Stimulated activated CD8-positive, alpha-beta memory T cell treated with anti-CD3 and anti-CD28 coated beads, Interleukin-4, amount 100 ng/mL, for 1 hour (primary cell): Measurements from ENCODE around the gene IKBKE.

Experiments
- DNase-seq, 2 donors: peaks; one replicate each; pipeline ENCODE4 v3.0.0-alpha.2; 2020; ENCODE audit warnings: low read depth in 2 of 2, low spot score in 1 of 2

Gene IKBKE

GRCh38 chr1:206495011-206495461 is 24.8 kb downstream of the IKBKE start:
- DNase-seq: no peak

GRCh38 chr1:206495493-206496046 is 25.3 kb downstream of the IKBKE start:
- no peak for DNase-seq

- DNase-seq: no peak
Observed at GRCh38 chr1:206496131-206496793, 26.0 kb downstream of the IKBKE start.

GRCh38 chr1:206497363-206497762 is 27.1 kb downstream of the IKBKE start:
- no peak for DNase-seq

DNA sequence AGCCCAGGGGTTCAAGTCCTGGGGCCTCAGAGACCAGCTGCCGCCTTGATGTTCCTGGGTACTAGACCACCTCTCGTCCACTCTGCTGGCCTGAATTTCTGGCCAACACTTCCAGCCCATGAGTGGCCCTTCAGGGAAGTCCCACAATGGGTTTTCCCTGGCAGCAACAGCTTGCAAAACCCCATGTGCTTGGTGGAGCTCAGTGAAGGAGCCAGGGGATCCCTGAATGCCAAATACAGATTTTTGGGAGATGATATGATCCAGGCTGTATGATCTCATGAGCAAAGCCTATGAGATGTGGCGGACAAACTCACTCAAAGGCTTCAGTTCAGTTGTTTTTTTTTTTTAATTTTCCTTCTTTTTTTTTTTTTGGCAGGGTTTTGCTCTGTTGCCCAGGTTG is 27.5 kb downstream of the IKBKE start:
- no peak for DNase-seq

GRCh38 chr1:206498685-206499084 is 28.4 kb downstream of the IKBKE start:
- DNase-seq: no peak

DNA sequence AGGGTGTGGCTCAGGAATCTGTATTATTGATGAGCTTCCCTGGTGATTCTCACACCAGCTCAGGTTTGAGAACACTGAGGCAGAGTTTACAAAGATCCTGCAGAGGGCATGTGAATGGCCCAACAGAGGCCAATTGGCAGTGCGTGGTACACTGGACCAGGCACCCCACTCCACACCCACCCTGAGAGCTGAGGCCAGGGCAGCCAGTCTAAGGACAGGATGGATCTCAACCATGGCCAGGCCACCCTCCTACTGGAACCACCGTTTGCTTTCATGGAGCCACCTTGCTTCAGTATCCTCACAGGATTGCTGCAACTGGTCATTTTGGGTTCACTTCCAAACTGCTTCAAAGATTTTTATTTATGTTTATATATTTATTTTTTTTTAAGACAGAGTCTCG is 29.8 kb downstream of the IKBKE start:
- no peak for DNase-seq

GRCh38 chr1:206501881-206502280 is 31.6 kb downstream of the IKBKE start:
- no peak for DNase-seq

- DNase-seq: no peak
Observed at GRCh38 chr1:206502403-206502802, 32.1 kb downstream of the IKBKE start.

- DNase-seq: no peak
Observed at GRCh38 chr1:206502812-206503211, 32.5 kb downstream of the IKBKE start.

GRCh38 chr1:206503591-206504362 is 33.5 kb downstream of the IKBKE start:
- no peak for DNase-seq

GRCh38 chr1:206504363-206504713 is 34.1 kb downstream of the IKBKE start:
- DNase-seq: no peak

- no peak for DNase-seq
Observed at GRCh38 chr1:206505702-206506355, 35.6 kb downstream of the IKBKE start.

GRCh38 chr1:206506405-206507283 is 36.4 kb downstream of the IKBKE start:
- no peak for DNase-seq

- peak; percentile 44 to 66 for DNase-seq
Observed at GRCh38 chr1:206507284-206508129, 37.2 kb downstream of the IKBKE start, which contains the start of gene RASSF5. TSS of gene RASSF5 (plus strand) at chr1:206507531. CDS start at chr1:206507603, 72 bp downstream.

GRCh38 chr1:206508130-206508889 is 38.0 kb downstream of the IKBKE start:
- DNase-seq: no peak

DNA sequence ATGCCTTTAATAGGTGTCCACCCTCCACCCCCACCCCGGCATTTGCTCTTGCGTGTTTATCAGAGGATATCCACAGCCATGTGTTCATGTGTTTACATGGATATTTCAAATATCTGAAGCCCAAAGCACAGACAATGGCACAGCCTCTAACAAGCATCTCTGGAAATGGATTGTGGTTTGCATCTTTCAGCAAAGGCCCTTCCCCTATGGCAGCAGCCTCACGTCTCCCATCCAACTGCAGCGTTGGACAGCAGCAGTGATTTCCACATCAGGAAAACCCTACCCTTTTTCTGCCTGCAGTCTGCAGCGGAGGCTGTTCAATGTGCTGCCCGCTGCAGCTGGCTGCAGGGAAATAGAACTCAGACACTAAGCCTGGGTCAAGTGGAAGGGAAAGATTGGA is 38.7 kb downstream of the IKBKE start:
- no peak for DNase-seq

- DNase-seq: no peak
Observed at GRCh38 chr1:206509612-206510257, 39.5 kb downstream of the IKBKE start.

- no peak for DNase-seq
Observed at GRCh38 chr1:206510371-206510770, 40.1 kb downstream of the IKBKE start.
